Mucosa of rectum (tissue), 2 donors: ENCODE results near the gene C16orf96.
"Not testable (repeated sequence)": the region's sequence is repeated elsewhere in the genome, so short reads cannot be mapped to it uniquely, and the experiment has no call there.

Source experiments
- H3K27ac ChIP-seq, 2 donors: one replicate each; pipeline ENCODE4 v1.7.0; 2013; ENCODE audit warnings: inconsistent platforms in 2 of 2, low read depth in 2 of 2, low read length in 2 of 2
- H3K27me3 ChIP-seq, 2 donors: one replicate each; pipeline ENCODE4 v1.7.0; 2013; ENCODE audit warnings: low read length in 2 of 2; ENCODE audit not compliant: control insufficient read depth in 2 of 2, insufficient read depth in 2 of 2
- H3K36me3 ChIP-seq, 2 donors: one replicate each; pipeline ENCODE4 v1.7.0; 2013; ENCODE audit warnings: low read length in 2 of 2; ENCODE audit not compliant: control insufficient read depth in 2 of 2, insufficient read depth in 2 of 2
- H3K4me1 ChIP-seq, 2 donors: one replicate each; pipeline ENCODE4 v1.7.0; 2013; ENCODE audit warnings: low read length in 2 of 2, mild to moderate bottlenecking in 1 of 2; ENCODE audit not compliant: control insufficient read depth in 2 of 2, insufficient read depth in 2 of 2
- H3K4me3 ChIP-seq, 2 donors: one replicate each; pipeline ENCODE4 v1.7.0; 2013; ENCODE audit warnings: low read length in 2 of 2
- H3K9ac ChIP-seq, 2 donors: one replicate each; pipeline ENCODE4 v1.7.0; 2013; ENCODE audit warnings: low read length in 2 of 2, low read depth in 1 of 2, mild to moderate bottlenecking in 1 of 2
- H3K9me3 ChIP-seq, 2 donors: one replicate each; pipeline ENCODE4 v1.7.0; 2013; ENCODE audit warnings: low read length in 2 of 2; ENCODE audit not compliant: control insufficient read depth in 2 of 2
- donor health status: healthy.
- donor health status: Normal muscosa, but diverticular disease.

Gene C16orf96

DNA sequence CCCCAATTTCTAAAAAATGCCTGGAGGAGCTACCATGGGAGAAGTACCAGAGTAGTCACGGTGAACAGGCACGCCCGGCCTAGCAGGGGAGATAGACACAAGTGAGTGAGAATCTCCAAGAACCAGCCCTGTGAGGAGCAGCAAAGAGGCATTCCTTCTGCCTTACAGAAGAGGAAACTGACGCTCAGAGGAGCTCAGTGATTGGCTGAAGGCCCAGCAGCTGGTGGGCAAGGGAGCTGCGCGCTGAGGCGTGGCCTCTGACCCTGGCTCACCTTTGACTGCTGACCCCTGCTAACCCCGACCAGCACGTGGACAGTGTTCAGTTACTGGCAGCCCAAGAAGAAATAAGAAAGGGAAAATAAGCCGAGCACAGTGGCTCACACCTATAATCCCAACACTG, 1.8 kb downstream of the C16orf96 start:
- Histone ChIP-seq H3K27ac (no peak overlapping the region), H3K9ac (no peak overlapping the region), H3K4me1 (no peaks in the 10 kb centered on the region), H3K9me3 (no peaks in the 10 kb centered on the region), H3K27me3 (no peaks in the 10 kb centered on the region), H3K36me3 (no peaks in the 10 kb centered on the region), H3K4me3 (no peak overlapping the region)

DNA sequence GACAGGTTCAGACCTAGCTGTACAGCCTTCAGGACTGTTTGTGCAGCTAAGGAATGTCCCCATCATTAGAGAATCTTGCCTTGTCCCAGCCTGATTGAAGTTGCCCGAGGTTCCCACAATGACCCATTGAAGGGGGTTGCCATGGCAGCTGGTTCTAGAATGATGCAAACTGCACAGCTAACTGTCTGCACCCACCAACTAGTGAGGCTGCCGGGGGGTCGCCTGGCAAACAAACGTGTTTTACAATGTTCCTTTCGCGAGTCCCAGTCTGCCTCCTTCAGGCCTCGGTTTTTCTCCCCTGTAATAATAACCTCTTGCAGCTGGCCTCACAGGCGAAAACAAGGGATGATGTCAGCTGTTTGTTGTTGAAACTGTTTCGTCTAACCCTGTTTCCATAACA, 5.5 kb downstream of the C16orf96 start:
- no peak overlapping the region for H3K27ac ChIP-seq
- no peak overlapping the region for H3K9ac ChIP-seq
- no peaks in the 10 kb centered on the region for H3K27me3 ChIP-seq
- H3K36me3 ChIP-seq = no peaks in the 10 kb centered on the region
- H3K4me3 ChIP-seq = no peak overlapping the region
- no peaks in the 10 kb centered on the region for H3K4me1 ChIP-seq
- H3K9me3 ChIP-seq = no peaks in the 10 kb centered on the region

DNA sequence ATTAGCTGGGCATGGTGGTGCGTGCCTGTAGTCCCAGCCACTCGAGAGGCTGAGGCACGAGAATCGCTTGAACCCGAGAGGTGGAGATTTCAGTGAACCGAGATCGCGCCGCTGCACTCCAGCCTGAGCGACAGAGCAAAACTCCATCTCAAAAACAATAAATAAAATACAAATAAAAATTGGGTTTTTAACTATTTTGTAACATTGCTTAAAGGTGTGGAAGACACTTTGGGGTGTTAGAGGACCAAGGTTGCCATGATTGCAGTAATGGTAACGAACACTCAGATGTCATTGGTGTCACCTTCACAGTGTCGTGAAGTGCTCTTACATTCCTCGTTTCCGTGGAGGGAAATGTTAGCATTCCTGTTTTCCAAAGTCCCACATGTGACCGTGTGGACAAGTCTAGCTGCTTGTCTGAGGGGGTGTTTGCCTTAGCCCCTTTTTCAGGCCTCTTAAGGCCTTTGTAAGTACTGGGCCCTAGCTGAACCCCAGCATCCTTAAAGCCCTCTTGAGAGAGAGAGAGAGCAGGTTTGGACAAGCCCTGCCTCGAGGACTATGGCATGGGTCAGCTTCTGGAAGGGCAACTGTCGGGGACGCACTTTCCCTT, 8.6 kb downstream of the C16orf96 start:
- Histone ChIP-seq H3K4me3 (no peak overlapping the region), H3K9ac (no peak overlapping the region), H3K27me3 (no peaks in the 10 kb centered on the region), H3K27ac (no peak overlapping the region), H3K4me1 (no peaks in the 10 kb centered on the region), H3K36me3 (no peaks in the 10 kb centered on the region), H3K9me3 (no peaks in the 10 kb centered on the region)

DNA sequence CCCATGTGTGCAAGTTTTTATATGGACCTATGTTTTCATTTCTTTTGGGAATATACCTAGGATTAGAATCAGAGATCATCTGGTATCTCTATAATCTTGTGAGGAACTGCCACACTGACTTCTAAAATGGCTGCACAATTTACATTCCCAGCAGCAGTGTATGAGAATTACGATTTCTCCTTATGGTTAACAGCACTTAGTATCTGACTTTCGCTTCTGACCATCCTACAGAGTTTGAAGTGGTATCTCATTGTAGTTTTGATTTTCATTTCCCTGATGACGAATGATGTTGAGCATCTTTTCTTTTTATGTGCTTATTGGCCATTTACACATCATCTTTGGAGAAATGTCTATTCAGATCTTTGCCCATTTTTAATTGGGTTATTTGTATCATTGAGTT, 10.0 kb downstream of the C16orf96 start:
- Histone ChIP-seq H3K27me3 (no peaks in the 10 kb centered on the region), H3K9ac (no peak overlapping the region), H3K36me3 (no peaks in the 10 kb centered on the region), H3K4me1 (no peaks in the 10 kb centered on the region), H3K27ac (no peak overlapping the region), H3K9me3 (no peaks in the 10 kb centered on the region), H3K4me3 (no peak overlapping the region)

DNA sequence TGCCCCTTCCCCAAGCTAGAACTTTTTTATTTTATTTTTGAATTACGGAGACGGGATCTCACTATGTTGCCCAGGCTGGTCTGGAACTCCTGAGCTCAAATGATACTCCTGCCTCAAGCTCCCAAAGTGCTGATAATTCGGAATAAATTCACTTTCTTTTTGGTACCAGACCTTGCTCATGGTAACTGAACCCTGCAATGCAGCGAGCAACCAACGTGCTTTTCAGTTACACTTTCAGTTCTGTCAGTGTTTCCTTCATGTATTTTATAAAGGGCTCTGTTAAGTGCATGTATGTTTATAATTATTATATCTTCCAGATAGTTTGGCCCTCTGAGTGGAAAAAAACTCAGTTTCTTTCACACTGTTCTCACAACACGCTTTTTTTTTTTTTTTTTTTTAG, 13.9 kb downstream of the C16orf96 start:
- H3K4me1 ChIP-seq = no peaks in the 10 kb centered on the region
- H3K4me3 ChIP-seq = no peak overlapping the region
- no peak overlapping the region for H3K9ac ChIP-seq
- H3K27me3 ChIP-seq = no peaks in the 10 kb centered on the region
- H3K36me3 ChIP-seq = no peaks in the 10 kb centered on the region
- H3K9me3 ChIP-seq = no peaks in the 10 kb centered on the region
- no peak overlapping the region for H3K27ac ChIP-seq

DNA sequence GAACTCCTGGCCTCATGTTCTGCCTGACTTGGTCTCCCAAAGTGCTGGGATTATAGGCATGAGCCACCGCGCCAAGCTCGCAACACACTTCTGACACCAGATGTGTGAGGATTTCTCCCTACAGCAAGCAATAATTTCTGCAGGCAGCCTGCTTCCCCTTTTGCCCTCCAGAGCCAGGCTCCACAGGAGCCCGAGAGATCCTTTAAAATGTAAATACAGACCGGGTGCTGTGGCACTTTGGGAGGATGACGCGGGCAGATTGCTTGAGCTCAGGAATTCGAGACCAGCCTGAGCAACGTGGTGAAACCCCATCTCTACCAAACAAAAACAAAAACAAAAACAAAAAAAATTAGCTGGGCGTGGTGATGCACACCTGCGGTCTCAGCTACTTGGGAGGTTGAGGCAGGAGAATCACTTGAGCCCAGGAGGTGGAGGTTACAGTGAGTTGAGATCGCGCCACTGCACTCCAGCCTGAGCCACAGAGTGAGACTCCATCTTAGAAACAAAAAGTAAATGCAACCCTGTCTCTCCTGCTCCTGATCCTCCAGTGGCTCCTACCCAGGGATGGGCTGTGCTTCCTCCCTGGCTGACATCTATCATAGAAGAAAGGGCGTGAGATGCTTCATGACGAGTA, 14.7 kb downstream of the C16orf96 start:
- Histone ChIP-seq H3K9me3 (no peaks in the 10 kb centered on the region), H3K27ac (no peak overlapping the region), H3K4me1 (no peaks in the 10 kb centered on the region), H3K4me3 (no peak overlapping the region), H3K36me3 (no peaks in the 10 kb centered on the region), H3K27me3 (no peaks in the 10 kb centered on the region), H3K9ac (no peak overlapping the region)

DNA sequence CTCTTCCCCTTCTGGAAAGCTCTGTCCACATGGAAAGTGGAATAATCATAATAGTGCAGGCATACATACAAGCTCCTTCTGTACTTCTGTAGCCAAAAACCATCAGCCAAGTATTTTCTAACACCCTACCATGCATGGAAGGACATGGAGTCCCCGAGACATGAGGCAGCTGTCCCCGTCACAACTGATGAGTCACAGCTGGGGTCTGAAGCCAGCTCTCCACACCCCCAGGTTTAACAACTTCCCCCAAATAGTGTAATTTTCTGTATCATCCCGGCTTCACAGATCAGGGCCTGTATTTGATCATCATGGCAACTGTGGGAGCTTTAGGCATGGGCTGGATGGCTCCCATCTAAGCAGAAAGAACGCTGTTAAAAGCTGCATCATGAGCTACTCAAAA, 16.6 kb downstream of the C16orf96 start:
- no peak overlapping the region for H3K27ac ChIP-seq
- no peaks in the 10 kb centered on the region for H3K9me3 ChIP-seq
- no peak overlapping the region for H3K4me3 ChIP-seq
- no peaks in the 10 kb centered on the region for H3K36me3 ChIP-seq
- no peaks in the 10 kb centered on the region for H3K27me3 ChIP-seq
- H3K4me1 ChIP-seq = no peaks in the 10 kb centered on the region
- H3K9ac ChIP-seq = no peak overlapping the region

DNA sequence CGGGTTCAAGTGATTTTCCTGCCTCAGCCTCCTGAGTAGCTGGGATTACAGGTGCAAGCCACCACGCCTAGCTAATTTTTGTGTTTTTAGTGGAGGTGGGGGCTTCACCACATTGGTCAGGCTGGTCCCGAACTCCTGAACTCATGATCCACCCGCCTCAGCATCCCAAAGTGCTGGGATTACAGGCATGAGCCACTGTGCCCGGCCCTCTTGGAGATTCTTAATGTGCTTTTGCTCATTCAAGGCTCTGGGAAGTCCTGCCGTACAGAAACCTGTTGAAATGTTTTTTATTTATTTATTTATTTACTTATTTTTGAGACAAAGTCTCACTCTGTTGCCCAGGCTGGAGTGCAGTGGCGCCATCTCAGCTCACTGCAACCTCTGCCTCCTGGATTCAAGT, 17.8 kb downstream of the C16orf96 start:
- not testable (repeated sequence) for H3K9me3 ChIP-seq, H3K36me3 ChIP-seq, H3K27ac ChIP-seq, H3K4me3 ChIP-seq, H3K9ac ChIP-seq, H3K4me1 ChIP-seq, H3K27me3 ChIP-seq

DNA sequence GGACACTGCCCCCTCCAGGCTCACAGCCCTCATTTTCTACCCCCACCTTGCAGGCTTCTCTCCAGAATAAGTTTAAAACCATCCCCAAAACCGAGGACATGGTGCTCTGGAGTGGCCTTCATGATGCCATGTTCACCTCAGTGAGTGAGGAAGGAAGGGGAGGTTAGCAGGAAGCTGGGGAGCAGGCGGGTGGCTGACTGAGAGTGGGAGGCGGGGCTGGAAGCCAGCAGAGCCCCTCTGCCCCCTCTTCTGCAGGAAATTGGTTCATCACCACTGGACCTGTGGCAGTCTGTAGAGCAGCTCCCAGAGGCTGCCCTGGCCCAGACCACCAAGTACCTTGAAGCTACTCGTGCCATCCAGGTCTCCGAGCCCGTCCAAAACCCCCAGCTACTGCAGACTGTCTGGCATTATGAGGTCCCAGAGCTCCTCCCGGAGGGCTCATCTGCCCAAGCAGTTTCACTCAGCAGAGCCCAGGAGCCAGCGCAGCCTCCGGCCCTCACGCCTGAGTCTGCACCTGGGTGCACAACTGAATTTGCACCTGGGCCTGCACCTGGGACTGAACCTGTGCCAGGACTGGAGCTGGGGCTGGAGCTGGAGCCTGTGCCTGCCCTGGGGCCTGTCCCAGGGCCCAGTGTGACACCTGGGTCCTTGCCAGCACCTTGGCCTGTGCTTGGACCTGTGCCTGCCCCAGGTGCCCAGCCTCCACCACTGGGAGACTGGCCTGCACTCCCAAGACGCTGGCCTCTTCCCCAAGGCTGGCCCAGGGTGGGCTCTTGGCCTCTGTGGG, 19.0 kb downstream of the C16orf96 start:
- Histone ChIP-seq H3K36me3 (no peaks in the 10 kb centered on the region), H3K9me3 (no peaks in the 10 kb centered on the region), H3K4me1 (no peaks in the 10 kb centered on the region), H3K27me3 (no peaks in the 10 kb centered on the region), H3K9ac (no peak overlapping the region), H3K27ac (no peak overlapping the region), H3K4me3 (no peak overlapping the region)

DNA sequence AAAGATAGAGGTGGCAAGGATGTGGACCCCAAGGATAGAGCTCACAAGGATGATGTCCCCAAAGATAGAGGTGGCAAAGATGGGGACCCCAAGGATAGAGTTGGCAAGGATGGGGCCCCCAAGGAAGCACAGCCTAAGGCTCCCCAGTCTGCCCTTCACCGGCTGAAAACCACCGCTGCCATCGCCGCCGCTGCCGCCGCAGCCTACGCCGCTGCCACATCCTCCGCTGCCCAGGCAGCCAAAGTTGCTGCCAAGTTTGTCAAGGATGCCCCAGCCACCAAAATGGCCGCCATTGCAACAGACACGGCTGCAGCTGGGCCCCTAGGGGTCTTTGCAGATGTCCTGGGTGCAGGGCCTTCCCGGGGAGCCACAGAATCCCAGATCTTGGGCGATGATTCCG, 19.9 kb downstream of the C16orf96 start:
- Histone ChIP-seq H3K4me1 (no peaks in the 10 kb centered on the region), H3K27me3 (no peaks in the 10 kb centered on the region), H3K9ac (no peak overlapping the region), H3K27ac (no peak overlapping the region), H3K9me3 (no peaks in the 10 kb centered on the region), H3K36me3 (no peaks in the 10 kb centered on the region), H3K4me3 (no peak overlapping the region)
